IMR-90 (cell line): ENCODE results near the gene STAT5B. TPM values are rescaled to one million over a fixed set of nuclear protein-coding genes. Genes with fewer than 3 reads are reported as not detected.
A peak's percentile ranks its signal among the peaks of the same experiment; 100 is the strongest.

Source experiments
- ATAC-seq: fragments of 200-7000 bp; cut with Tn5 transposase; 2 replicates; pipeline ENCODE4 v1.9.1; 2020; ENCODE audit warnings: low read depth, mild to moderate bottlenecking, moderate library complexity
- BruUV-seq: library from RNA; stranded (reverse); fragments of 400-500 nt; replicated peaks from 2 replicates; lab custom pipeline; 2021; lab: Mats Ljungman, UMichigan
- CTCF ChIA-PET: fragments of 300-600 bp; formaldehyde crosslinking; extraction: SDS; loops from one replicate; lab custom pipeline; 2021; ENCODE audit warnings: antibody characterized with exemption; lab: Yijun Ruan, JAX
- POLR2A ChIA-PET: fragments of 300-600 bp; sonication (Branson Sonifier 250); formaldehyde crosslinking; loops from one replicate; lab custom pipeline; 2022; ENCODE audit warnings: antibody characterized with exemption; ENCODE audit not compliant: unreplicated experiment; lab: Charles Lee
- DNase-seq: peaks from one replicate; pipeline ENCODE4 v3.0.0; 2013
- H2AFZ ChIP-seq: replicated peaks from 2 replicates; pipeline ENCODE3; 2013; ENCODE audit warnings: low read length, mild to moderate bottlenecking; ENCODE audit not compliant: poor library complexity
- H2AK5ac ChIP-seq: 2 replicates; pipeline ENCODE4 v1.6.1; 2013; ENCODE audit warnings: low read depth, low read length, inconsistent platforms
- H2AK9ac ChIP-seq: replicated peaks from 2 replicates; pipeline ENCODE3; 2013; ENCODE audit warnings: mild to moderate bottlenecking, low read depth, low read length, moderate library complexity; ENCODE audit not compliant: poor library complexity
- H2BK120ac ChIP-seq: 2 replicates; pipeline ENCODE4 v1.6.1; 2013; ENCODE audit warnings: low read depth, low read length, inconsistent platforms
- H2BK15ac ChIP-seq: 3 replicates; pipeline ENCODE4 v1.6.1; 2013; ENCODE audit warnings: low read depth, low read length, inconsistent platforms
- H2BK20ac ChIP-seq: 2 replicates; pipeline ENCODE4 v1.6.1; 2013; ENCODE audit warnings: low read depth, mild to moderate bottlenecking, inconsistent platforms, low read length, moderate library complexity
- H2BK5ac ChIP-seq: 2 replicates; pipeline ENCODE4 v1.6.1; 2013; ENCODE audit warnings: mild to moderate bottlenecking, low read depth, low read length, inconsistent platforms; ENCODE audit not compliant: poor library complexity, severe bottlenecking
- H3K14ac ChIP-seq: replicated peaks from 2 replicates; pipeline ENCODE4 v1.6.1; 2013; ENCODE audit warnings: low read depth, low read length, inconsistent platforms
- H3K18ac ChIP-seq: 2 replicates; pipeline ENCODE4 v1.6.1; 2013; ENCODE audit warnings: low read depth, low read length, control low read depth
- H3K23ac ChIP-seq: 2 replicates; pipeline ENCODE4 v1.6.1; 2013; ENCODE audit warnings: low read depth, low read length, inconsistent platforms
- H3K27ac ChIP-seq: 2 replicates; pipeline ENCODE4 v1.5.1; 2013; ENCODE audit warnings: mild to moderate bottlenecking, control low read depth, low read length; ENCODE audit not compliant: insufficient read depth
- H3K27me3 ChIP-seq: 2 replicates; pipeline ENCODE4 v1.6.1; 2013; ENCODE audit warnings: low read length; ENCODE audit not compliant: control insufficient read depth, insufficient read depth
- H3K36me3 ChIP-seq: 2 replicates; pipeline ENCODE4 v1.6.1; 2013; ENCODE audit warnings: low read length, mixed read lengths; ENCODE audit not compliant: control insufficient read depth, insufficient read depth
- H3K4ac ChIP-seq: 2 replicates; pipeline ENCODE4 v1.6.1; 2013; ENCODE audit warnings: low read depth, low read length, inconsistent platforms
- H3K4me1 ChIP-seq: 2 replicates; pipeline ENCODE4 v1.6.1; 2013; ENCODE audit warnings: low read length, mixed read lengths; ENCODE audit not compliant: control insufficient read depth, insufficient read depth
- H3K4me2 ChIP-seq: 2 replicates; pipeline ENCODE4 v1.6.1; 2013; ENCODE audit warnings: low read depth, mild to moderate bottlenecking, control low read depth, low read length, moderate library complexity
- H3K4me3 ChIP-seq: 2 replicates; pipeline ENCODE4 v1.5.1; 2013; ENCODE audit warnings: low read depth, mild to moderate bottlenecking, control low read depth, low read length, moderate library complexity; ENCODE audit not compliant: insufficient read depth
- H3K56ac ChIP-seq: 2 replicates; pipeline ENCODE4 v1.6.1; 2013; ENCODE audit warnings: low read length, inconsistent platforms; ENCODE audit not compliant: insufficient read depth; ENCODE audit errors: extremely low read depth
- H3K79me1 ChIP-seq, 2 experiments: 2 replicates each; pipeline ENCODE4 v1.6.1; 2013; ENCODE audit warnings: low read length in 2 of 2, inconsistent platforms in 1 of 2, low read depth in 1 of 2
- H3K9ac ChIP-seq: 2 replicates; pipeline ENCODE4 v1.6.1; 2013; ENCODE audit warnings: low read depth, low read length, control low read depth
- H3K9me1 ChIP-seq: 2 replicates; pipeline ENCODE4 v1.6.1; 2013; ENCODE audit warnings: low read length, inconsistent platforms; ENCODE audit not compliant: insufficient read depth
- H3K9me3 ChIP-seq: 2 replicates; pipeline ENCODE4 v1.6.1; 2013; ENCODE audit warnings: low read length; ENCODE audit not compliant: control insufficient read depth, insufficient read depth
- H4K20me1 ChIP-seq: 2 replicates; pipeline ENCODE4 v1.6.1; 2013; ENCODE audit warnings: low read length, inconsistent platforms; ENCODE audit not compliant: insufficient read depth
- H4K5ac ChIP-seq: 2 replicates; pipeline ENCODE4 v1.6.1; 2013; ENCODE audit warnings: mild to moderate bottlenecking, low read depth, low read length, control low read depth
- H4K8ac ChIP-seq, 2 experiments: 2 replicates each; pipeline ENCODE4 v1.6.1; 2013; ENCODE audit warnings: low read depth in 2 of 2, low read length in 2 of 2, control low read depth in 1 of 2, inconsistent platforms in 1 of 2
- H4K91ac ChIP-seq: 2 replicates; pipeline ENCODE4 v1.6.1; 2013; ENCODE audit warnings: low read depth, low read length, inconsistent platforms; ENCODE audit not compliant: insufficient read depth
- BHLHE40 ChIP-seq: fragments of 150-350 bp; IDR thresholded peaks from 2 replicates; pipeline ENCODE4 v1.6.1; 2016; ENCODE audit warnings: mild to moderate bottlenecking, low read depth, low read length
- MAFK ChIP-seq: IDR thresholded peaks from 2 replicates; pipeline ENCODE4 v1.6.1; 2012; ENCODE audit warnings: low read depth, low read length, improper control_type of control experiment
- POLR2A ChIP-seq: IDR thresholded peaks from 2 replicates; pipeline ENCODE4 v1.6.1; 2012; ENCODE audit warnings: mild to moderate bottlenecking, low read depth, low read length
- RAD21 ChIP-seq: IDR thresholded peaks from 2 replicates; pipeline ENCODE4 v1.6.1; 2012; ENCODE audit warnings: low read length, improper control_type of control experiment
- RCOR1 ChIP-seq: IDR thresholded peaks from 2 replicates; pipeline ENCODE4 v1.6.1; 2012; ENCODE audit warnings: mild to moderate bottlenecking, low read length, improper control_type of control experiment; ENCODE audit not compliant: insufficient replicate concordance
- SMC3 ChIP-seq: fragments of 150-350 bp; IDR thresholded peaks from 2 replicates; pipeline ENCODE4 v1.6.1; 2016; ENCODE audit warnings: low read depth, mild to moderate bottlenecking, antibody characterized with exemption, low read length, moderate library complexity
- WGBS, 2 experiments: methylation state at CpG; one replicate each; pipeline versions ENCODE4 v1.1.5 to v1.1.7; 2013; ENCODE audit warnings: missing lambda C conversion rate in 2 of 2; ENCODE audit not compliant: insufficient read length in 1 of 2; ENCODE audit errors: extremely low coverage in 2 of 2; 5-methylcytosine and 5-hydroxymethylcytosine counted together
- dilution Hi-C: fragments of 300-500 bp; cut with HindIII; formaldehyde crosslinking; loops from one replicate; pipeline ENCODE4 v1.14.3; 2018; ENCODE audit warnings: low sequenced_read_pairs; ENCODE audit not compliant: unreplicated experiment
- in situ Hi-C: fragments of 300-500 bp; cut with MboI; formaldehyde crosslinking; loops from 3 replicates; pipeline ENCODE4 v1.14.3; 2019; ENCODE audit warnings: low sequenced_read_pairs, inconsistent platforms, mixed read lengths
- intact Hi-C: fragments of 100-400 bp; cut with micrococcal nuclease; formaldehyde crosslinking; loops from 2 replicates; pipeline ENCODE4 v1.10.0; 2022
- polyA plus RNA-seq, 3 experiments: library from polyadenylated mRNA; depleted of rRNA; stranded (reverse); fragments of >200 nt; gene quantifications; 2 replicates each; pipeline ENCODE4 v1.2.3, GENCODE V29; 2012; ENCODE audit warnings: low replicate concordance in 1 of 3
- total RNA-seq: library from RNA; depleted of rRNA; stranded (reverse); fragments of >200 nt; gene quantifications from 2 replicates; pipeline ENCODE4 v1.2.3, GENCODE V29; 2012

The STAT5B gene
- total and polyA plus RNA-seq, 2 of the 4 experiments (the other 2 are of a cell fraction) = 24.4 to 29.6 TPM

- Histone ChIP-seq H3K4ac (peak overlapping the region; percentile 90), H3K4me1 (peaks cover 6% of the 10 kb centered on the region), H4K20me1 (peaks cover 28% of the 10 kb centered on the region), H2AK5ac (peak overlapping the region; percentile 61), H3K27ac (peak overlapping the region; percentile 76), H4K5ac (peak overlapping the region; percentile 35), H3K9ac (peak overlapping the region; percentile 91), H2BK15ac (peak overlapping the region; percentile 84; the same call in 1 of the 3 replicates), H2BK120ac (peak overlapping the region; percentile 70; the same call in 1 of the 2 replicates), H3K4me2 (peak overlapping the region; percentile 89), H3K18ac (peak overlapping the region; percentile 63), H3K4me3 (peak overlapping the region; percentile 77), H2AFZ (peak overlapping the region; percentile 91), H3K9me3 (no peaks in the 10 kb centered on the region), H2BK20ac (peak overlapping the region; percentile 63), H2BK5ac (peak overlapping the region; percentile 64), H3K56ac (peak overlapping the region; percentile 87), H4K8ac (peak overlapping the region; percentile 74 to 94), H3K23ac (peak overlapping the region; percentile 83), H3K9me1 (peaks cover 11% of the 10 kb centered on the region), H3K36me3 (no peaks in the 10 kb centered on the region), H2AK9ac (peak overlapping the region; percentile 95), H3K79me1 (peaks cover 9 to 52% of the 10 kb centered on the region in 2 experiments; a peak in 3 of 4 replicates), H3K14ac (peak overlapping the region; percentile 96), H4K91ac (peak overlapping the region; percentile 80), H3K27me3 (no peaks in the 10 kb centered on the region)
- ATAC-seq (peak; percentile 7), DNase-seq (no peak)
- ChIA-PET CTCF (interaction anchor here (0.6 to 0.9 kb wide), 2 partner anchors 53 to 428 kb away, joined by 3 read pairs; no protein-coding TSS in a partner anchor), POLR2A (interaction anchor here (0.7 to 1.1 kb wide), 2 partner anchors 26 to 104 kb away, joined by 3 read pairs; no protein-coding TSS in a partner anchor)
- no peak for TF ChIP-seq RAD21
- TF ChIP-seq MAFK = no peak
- TF ChIP-seq BHLHE40 = no peak
- TF ChIP-seq SMC3 = no peak
- no peak for TF ChIP-seq POLR2A
- TF ChIP-seq RCOR1 = no peak
- intact Hi-C loops = loop anchor here (5.0 kb wide), 1 partner anchor 53 kb away; no protein-coding TSS in a partner anchor
- TSS peak; percentile 39 for BruUV-seq
- in situ Hi-C loops = no loop called here
- dilution Hi-C loops = no loop called here
- WGBS, 2 experiments = 8% methylated on average over 7 of the region's 13 CpGs; no CpG with 5 or more reads in 1 of the 2 experiments
Observed at GRCh38 chr17:42274812-42275526, 1.2 kb downstream of the STAT5B start.
